Stimulated activated CD8-positive, alpha-beta memory T cell treated with anti-CD3 and anti-CD28 coated beads, Interleukin-12 subunit alpha, Interleukin-12 subunit beta, amount 100 ng/mL, for 24 hours (primary cell): ENCODE measurements around the gene CKAP4.

ENCODE experiments used
- DNase-seq: peaks from one replicate; pipeline ENCODE4 v3.0.0-alpha.2; 2020; ENCODE audit errors: extremely low read depth

The CKAP4 gene

DNA sequence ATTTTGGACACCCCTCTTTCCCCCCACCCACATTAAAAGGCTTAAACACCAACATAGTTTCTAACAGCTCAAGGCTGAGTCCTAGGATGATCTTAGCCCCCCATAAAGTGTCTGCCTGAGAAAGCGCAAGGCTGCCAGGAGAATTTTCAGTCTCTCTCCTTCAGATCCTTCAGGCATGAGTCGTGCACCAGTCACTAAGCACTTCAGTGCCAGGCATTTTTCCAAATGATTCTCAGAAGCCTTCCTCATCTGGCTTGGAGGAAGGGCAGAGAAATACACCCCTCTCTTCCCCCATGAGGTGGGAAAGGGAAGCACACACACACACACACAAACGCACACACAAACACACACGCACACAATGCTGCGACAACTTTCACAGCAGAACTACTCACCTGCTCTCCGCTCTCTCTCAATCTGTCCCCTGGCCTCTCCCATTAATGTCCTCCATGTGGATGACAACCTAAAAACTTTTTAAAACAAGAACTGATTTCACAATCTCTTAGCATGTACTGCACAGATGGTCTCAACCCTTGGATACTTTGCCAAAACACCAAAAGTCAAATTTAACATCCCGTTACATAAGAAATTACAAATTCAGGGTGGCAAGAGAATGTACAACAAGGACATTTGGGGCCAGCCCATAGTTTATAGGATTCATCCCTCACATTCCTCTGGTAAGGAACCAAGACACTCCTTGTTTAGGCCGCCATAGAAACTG lies 49.8 kb downstream of the CKAP4 start:
- no peak for DNase-seq

- DNase-seq = no peak
Observed at GRCh38 chr12:106195621-106196027, 52.2 kb downstream of the CKAP4 start.

DNA sequence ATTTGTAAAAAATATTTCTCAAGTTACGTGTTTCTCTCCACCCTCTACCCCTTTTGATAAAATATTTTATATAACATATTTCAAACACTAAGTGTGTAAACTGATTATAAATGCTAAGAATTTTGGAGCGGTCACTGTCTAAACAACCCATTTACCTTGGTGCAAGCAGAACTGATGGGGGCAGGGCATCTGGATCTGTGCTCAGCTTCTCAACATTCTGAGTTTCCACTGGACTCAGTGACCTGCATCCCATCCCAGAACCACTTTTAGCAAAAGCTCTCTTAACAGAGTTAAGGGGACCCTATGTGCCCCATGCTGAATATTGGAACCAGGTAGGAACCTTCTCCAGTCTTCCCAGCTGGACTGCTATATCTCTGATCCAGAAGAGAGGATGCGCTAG lies 53.5 kb downstream of the CKAP4 start:
- no peak for DNase-seq

- DNase-seq = no peak
Observed at GRCh38 chr12:106193394-106194215, 54.2 kb downstream of the CKAP4 start.

DNA sequence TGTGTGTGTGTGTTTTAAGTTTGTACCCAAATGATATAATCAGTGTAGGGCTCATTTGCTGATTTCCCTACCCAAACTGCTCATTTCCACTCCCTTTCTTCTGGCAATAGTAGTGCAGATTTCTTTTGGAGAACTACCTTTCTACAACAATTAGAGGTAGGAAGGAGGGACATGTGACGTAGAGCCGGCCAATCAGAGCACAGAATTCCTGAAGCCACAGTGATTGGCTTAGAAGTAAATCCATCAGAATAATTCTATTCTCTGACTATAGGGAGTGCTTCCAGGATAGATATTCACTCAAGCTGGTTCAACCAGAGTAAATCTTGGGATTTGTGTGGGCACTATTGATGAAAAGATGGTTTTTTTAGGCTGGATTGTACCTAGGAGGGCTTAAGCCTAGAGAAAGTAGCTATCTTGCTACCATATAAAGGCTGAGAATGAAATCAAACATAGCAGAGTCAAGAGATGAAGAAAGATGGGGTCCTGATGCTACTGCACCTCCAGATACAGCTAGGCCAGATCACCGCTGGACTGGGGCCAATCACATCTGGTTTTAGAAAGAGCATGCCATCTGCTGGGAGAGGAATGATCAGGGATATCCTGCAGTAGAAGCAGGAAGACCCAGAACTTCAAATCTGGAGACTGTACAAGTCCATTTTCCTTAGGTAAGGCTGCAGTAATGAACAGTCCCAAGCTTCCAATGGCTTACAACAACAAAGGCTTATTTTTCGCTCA lies 55.0 kb downstream of the CKAP4 start:
- no peak for DNase-seq

GRCh38 chr12:106190581-106190980 lies 57.2 kb downstream of the CKAP4 start:
- no peak for DNase-seq

DNA sequence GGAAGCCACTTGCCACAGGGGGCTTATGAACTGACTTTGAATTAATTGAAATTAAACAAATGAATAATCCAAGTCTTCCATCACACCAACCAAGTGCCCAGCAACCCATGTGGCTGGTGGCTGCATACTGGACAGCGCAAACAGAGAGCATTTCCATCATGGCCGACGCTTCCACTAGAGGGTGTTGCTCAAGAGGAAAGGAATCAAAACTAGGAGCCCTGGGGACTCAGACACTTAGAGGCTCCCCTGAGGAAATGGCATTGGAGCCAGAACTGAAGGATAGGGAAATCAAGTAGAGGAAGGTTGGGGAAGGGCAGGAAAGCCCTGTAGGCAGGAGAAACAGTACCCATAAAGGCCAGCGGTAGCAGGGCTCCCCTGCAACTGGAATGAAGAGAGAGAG lies 58.5 kb downstream of the CKAP4 start:
- DNase-seq = no peak

GRCh38 chr12:106188256-106188655 lies 59.6 kb downstream of the CKAP4 start:
- DNase-seq = no peak
